HG03571 (cell line): ENCODE results near the gene BHLHE23.

Source experiments
- ATAC-seq: cut with Tn5 transposase; IDR thresholded peaks from one replicate; pipeline ENCODE4 v1.9.1; 2021; ENCODE audit not compliant: unreplicated experiment

Gene BHLHE23

GRCh38 chr20:63026582-63027165, 19.9 kb upstream of the BHLHE23 start:
- ATAC-seq, result no peak

- ATAC-seq, result no peak
Measured at GRCh38 chr20:63025534-63026331, 19.0 kb upstream of the BHLHE23 start.

GRCh38 chr20:63024573-63025392, 18.0 kb upstream of the BHLHE23 start:
- ATAC-seq, result no peak

- no peak for ATAC-seq
Measured at GRCh38 chr20:63023936-63024571, 17.3 kb upstream of the BHLHE23 start.

- ATAC-seq, result no peak
Measured at GRCh38 chr20:63023071-63023935, 16.5 kb upstream of the BHLHE23 start.

GRCh38 chr20:63022501-63022900, 15.7 kb upstream of the BHLHE23 start:
- no peak for ATAC-seq

GRCh38 chr20:63021356-63022321, 14.9 kb upstream of the BHLHE23 start:
- ATAC-seq, result no peak

- no peak for ATAC-seq
Measured at GRCh38 chr20:63020681-63021080, 13.9 kb upstream of the BHLHE23 start.

GRCh38 chr20:63017826-63018411, 11.2 kb upstream of the BHLHE23 start:
- ATAC-seq, result no peak

- no peak for ATAC-seq
Measured at GRCh38 chr20:63017076-63017825, 10.5 kb upstream of the BHLHE23 start.

GRCh38 chr20:63016514-63017075, 9.8 kb upstream of the BHLHE23 start:
- ATAC-seq, result no peak

- no peak for ATAC-seq
Measured at GRCh38 chr20:63015662-63016361, 9.0 kb upstream of the BHLHE23 start.

- no peak for ATAC-seq
Measured at GRCh38 chr20:63015147-63015661, 8.4 kb upstream of the BHLHE23 start.

GRCh38 chr20:63014710-63015109, 7.9 kb upstream of the BHLHE23 start:
- ATAC-seq, result no peak

GRCh38 chr20:63014287-63014686, 7.5 kb upstream of the BHLHE23 start:
- no peak for ATAC-seq

GRCh38 chr20:63013207-63013606, 6.4 kb upstream of the BHLHE23 start:
- no peak for ATAC-seq

GRCh38 chr20:63011798-63012197, 5.0 kb upstream of the BHLHE23 start:
- ATAC-seq, result no peak
